ENCODE data around the gene ZDHHC19.
"Not testable (repeated sequence)": the region's sequence is repeated elsewhere in the genome, so short reads cannot be mapped to it uniquely, and the experiment has no call there.

Gene ZDHHC19, protein sequence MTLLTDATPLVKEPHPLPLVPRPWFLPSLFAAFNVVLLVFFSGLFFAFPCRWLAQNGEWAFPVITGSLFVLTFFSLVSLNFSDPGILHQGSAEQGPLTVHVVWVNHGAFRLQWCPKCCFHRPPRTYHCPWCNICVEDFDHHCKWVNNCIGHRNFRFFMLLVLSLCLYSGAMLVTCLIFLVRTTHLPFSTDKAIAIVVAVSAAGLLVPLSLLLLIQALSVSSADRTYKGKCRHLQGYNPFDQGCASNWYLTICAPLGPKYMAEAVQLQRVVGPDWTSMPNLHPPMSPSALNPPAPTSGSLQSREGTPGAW

DNA sequence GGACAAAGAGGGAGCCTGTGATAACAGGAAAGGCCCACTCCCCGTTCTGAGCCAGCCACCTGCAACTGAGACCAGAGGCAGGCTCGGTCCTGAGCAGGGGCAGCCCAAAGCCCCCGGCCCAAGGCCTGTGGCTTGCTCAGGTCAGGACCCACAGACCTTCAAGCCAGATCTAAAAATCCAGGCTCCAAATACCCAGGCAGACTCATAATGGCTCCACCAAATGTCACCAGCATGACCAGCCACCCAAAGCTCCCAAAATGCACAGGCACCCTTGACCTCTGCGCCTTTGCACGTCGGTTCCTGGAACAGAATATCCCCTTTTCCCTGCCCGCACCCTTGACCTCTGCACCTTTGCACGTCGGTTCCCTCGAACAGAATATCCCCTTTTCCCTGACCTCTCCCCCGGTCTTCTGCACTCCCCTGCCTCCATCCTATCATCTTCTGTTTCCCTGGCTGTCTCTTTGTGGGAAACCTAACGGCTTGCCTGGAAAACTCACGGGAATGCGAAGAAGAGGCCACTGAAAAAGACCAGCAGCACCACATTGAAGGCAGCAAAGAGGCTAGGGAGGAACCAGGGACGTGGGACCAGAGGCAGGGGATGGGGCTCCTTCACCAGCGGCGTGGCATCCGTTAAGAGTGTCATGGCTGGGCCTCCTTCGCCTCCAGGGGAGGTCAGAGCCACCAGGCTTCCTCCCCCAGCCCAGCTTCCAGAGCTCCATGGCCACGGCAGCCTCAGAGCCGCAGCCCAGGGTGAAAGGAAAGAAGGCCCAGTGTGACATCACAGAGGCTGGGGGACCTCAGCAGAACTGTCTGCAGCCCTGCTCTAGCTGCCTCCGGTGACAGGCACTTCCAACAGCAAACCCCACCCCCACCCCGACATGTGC lies at the start of gene ZDHHC19:
Gene ZDHHC19 (minus strand): TSS at position 728 of the 884 bp plus-strand sequence. CDS start 85 bp downstream, at position 643.
- in situ Hi-C loops (cut with MboI; ENCODE audit: low sequenced_read_pairs), result no loop called here

DNA sequence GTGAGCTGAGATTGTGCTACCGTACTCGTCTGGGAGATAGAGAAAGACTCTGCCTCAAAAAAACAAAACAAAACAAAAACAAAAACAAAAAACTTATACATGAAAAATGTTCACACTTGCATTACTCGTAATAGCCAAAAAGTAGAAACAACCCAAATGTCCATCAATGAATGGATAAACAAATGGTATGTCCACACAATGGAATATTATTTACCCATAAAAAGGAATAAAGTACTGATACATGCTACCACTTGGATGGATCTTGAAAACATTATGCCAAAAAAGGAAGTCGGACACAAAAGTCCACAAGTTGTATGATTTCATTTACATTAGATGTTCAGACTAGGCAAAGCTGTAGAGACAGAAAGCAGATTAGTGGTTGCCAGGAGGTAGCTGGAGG lies 49.6 kb upstream of the ZDHHC19 start:
- in situ Hi-C loops (cut with MboI; ENCODE audit: low sequenced_read_pairs), result no loop called here

DNA sequence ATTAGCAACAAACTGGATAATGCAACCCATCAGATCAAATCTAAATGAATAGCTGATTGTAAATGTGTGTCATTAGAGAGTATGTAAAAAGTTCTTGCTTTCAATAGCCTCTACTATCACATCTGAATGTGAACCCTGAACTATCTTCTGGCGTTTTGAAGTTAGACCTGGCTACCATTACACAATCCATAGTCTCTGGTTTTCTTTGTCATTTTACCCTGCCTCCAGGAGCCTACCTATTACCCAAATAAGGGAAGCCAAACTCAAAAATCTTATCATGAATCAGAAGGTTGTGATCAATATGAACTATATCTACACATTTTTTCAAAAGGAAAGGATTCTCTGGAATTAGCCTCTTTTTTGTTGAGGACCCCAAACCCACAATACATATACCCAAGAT lies 44.6 kb upstream of the ZDHHC19 start:
- in situ Hi-C loops (cut with MboI; ENCODE audit: low sequenced_read_pairs), result no loop called here

DNA sequence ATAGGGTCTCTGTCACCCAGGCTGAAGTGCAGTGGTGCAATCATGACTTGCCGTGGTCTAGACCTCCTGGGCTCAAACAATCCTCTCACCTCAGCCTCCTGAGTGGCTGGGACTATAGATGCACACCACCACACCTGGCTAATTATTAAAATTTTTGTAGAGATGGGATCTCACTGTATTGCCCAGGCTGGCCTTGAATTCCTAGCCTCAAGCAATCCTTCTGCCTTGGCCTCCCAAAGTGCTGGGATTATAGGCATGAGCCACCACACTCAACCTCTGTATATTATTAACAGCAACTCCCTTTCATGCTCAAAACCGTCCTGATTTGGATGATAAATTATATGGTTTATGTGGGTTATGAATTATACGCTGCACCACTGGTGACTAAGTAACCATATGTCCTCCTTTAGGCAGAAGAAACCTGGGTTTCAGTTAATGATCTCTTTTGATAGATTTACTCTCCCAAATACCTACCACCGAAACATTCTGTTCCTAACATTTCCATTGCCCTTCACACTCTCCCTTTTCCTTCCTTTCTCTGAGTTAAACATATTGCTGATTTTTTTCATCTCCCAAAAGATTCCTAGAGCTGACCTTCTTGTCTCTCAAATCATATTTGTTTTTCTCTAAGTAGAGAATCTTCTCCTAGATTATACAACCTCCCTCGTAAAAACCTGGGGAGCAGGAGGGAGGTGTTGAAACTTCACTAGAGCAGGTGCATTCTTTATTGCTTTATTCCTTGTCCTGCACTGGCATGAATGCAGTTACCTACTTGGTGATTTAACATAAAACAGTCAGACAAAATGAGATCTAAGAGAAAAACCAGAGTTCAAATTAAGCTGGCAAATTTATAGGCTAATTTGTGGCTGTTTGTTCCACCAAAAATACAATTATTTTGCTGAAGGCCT lies 43.4 kb upstream of the ZDHHC19 start:
- in situ Hi-C loops (cut with MboI; ENCODE audit: low sequenced_read_pairs), result loop anchor here (5.0 kb wide), 1 partner anchor 268 kb away; no protein-coding TSS in a partner anchor

DNA sequence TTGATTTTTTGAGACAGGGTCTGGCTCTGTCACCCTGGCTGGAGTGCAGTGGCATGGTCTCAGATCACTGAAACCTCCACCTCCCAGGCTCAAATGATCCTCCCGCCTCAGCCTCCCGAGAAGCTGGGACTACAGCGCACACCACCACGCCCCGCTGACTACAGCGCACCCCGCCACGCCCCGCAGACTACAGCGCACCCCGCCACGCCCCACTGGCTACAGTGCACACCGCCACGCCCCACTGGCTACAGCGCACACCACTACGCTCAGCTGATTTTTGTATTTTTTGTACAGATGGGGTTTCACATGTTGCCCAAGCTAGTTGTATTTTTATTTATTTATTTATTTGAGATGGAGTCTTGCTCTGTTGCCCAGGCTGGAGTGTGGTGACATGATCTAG lies 40.7 kb upstream of the ZDHHC19 start:
- in situ Hi-C loops (cut with MboI; ENCODE audit: low sequenced_read_pairs), result loop anchor here (5.0 kb wide), 1 partner anchor 270 kb away; no protein-coding TSS in a partner anchor

DNA sequence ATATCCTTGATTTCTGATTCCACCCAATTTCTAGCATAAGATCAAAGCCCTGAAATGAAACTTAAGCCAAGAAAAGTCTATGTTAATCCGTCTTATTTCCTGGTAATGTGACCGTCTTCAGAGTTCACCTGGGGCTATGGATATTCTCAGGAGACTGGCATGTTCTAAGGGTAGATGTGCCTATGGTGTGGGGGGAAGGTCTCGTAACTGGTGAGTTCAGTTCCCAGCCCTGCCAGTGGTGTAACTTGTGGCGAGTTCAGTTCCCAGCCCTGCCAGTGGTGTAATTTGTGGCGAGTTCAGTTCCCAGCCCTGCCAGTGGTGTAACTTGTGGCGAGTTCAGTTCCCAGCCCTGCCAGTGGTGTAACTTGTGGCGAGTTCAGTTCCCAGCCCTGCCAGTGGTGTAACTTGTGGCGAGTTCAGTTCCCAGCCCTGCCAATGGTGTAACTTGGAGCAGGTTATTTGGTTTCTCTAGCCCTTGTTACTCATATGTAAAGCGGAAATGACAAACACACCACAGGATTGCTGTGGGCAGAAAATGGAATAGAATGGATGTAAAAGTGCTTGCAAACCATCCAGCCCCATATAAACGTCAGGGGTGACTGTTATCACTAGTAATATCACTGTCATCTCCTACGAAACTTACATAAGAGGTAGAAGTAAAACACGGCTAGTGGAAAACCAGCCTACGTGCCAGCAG lies 35.6 kb upstream of the ZDHHC19 start:
- in situ Hi-C loops (cut with MboI; ENCODE audit: low sequenced_read_pairs), result no loop called here

DNA sequence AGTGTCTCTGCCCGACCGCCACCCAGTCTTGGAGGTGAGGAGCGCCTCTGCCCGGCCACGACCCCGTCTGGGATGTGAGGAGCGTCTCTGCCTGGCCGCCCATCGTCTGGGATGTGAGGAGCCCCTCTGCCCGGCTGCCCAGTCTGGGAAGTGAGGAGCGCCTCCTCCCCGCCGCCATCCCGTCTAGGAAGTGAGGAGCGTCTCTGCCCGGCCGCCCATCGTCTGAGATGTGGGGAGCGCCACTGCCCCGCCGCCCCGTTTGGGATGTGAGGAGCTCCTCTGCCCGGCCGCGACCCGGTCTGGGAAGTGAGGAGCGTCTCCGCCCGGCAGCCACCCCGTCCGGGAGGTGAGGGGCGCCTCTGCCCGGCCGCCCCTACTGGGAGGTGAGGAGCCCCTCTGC lies 33.0 kb upstream of the ZDHHC19 start:
- in situ Hi-C loops (cut with MboI; ENCODE audit: low sequenced_read_pairs), result not testable (repeated sequence)

DNA sequence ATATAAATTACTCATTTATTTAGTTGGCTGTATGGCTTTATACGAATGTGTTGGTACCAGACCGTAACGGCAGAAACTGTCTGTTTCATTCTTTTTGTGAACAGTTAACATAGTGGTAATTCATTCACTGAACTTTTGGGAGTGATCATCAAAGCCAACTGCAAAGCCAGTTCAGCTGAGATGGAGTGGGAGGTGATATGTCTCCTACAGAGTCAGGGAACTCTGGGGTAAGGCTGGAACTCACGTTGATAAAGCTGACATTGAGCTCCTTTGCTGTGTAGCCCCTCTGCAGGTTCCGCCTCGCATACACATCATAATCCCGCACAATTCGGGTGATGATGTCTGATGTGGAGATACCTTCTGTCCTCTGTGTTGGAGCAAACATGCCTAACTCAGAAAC lies 30.5 kb upstream of the ZDHHC19 start:
- in situ Hi-C loops (cut with MboI; ENCODE audit: low sequenced_read_pairs), result no loop called here

DNA sequence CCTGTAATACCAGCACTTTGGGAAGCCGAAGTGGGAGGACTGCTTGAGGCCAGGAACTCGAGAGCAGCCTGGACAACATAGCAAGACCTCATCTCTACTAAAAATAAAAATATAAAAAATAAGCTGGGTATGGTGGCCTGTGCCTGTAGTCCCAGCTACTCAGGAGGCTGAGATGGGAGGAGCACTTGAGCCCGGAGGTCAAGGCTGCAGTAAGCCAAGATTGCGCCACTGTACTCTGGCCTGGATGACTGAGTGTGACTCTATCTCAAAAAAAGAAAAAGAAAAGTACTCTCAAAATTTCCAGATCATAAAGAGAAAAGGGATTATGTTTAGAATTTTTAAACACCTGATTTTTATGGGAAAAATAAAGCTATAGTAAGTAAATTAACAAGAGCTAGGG lies 29.2 kb upstream of the ZDHHC19 start:
- in situ Hi-C loops (cut with MboI; ENCODE audit: low sequenced_read_pairs), result no loop called here

DNA sequence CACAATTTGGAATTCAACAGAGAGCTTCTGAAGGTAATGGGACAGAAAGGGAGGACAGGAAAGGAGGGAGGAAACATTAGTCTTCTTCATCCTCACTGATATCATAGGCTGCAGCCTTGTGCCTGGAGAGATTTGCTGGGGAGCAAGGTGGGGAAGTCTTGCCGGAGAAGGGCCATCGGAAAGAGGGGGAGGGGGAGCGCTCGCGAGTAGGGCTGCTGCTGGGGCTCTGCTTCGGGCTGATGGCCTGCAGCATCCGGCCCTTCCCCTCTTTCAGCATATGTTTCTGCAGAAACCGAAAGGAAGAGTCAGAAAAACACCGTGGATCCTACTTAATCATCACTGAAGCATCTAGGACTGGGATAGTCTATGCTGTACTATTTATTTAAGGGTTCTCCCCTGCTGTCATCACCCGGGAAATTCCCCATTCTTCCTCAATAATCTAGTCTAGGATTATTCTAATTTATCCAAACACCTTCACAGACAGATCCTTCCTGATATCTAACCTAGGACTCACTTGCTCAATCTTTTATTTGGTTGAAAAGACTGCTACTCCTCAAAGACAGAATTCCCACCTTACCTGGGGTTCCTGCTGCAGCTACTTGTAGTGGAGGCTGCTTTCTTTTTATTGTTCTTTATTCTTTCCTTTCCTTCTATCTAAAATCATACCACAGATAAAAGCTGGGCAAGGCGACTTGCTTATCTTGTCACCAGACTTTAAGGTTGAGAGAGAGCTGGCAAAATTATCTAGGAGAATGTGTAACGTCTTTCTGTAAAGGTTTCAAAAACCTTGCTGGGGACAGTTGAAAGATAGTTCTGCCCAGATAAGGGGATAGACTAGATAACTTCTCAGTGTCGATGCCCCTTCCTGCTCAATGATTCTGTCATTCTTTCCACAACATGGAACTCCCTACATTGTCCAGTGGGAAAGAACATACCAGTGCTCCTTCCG lies 27.7 kb upstream of the ZDHHC19 start:
- in situ Hi-C loops (cut with MboI; ENCODE audit: low sequenced_read_pairs), result no loop called here

DNA sequence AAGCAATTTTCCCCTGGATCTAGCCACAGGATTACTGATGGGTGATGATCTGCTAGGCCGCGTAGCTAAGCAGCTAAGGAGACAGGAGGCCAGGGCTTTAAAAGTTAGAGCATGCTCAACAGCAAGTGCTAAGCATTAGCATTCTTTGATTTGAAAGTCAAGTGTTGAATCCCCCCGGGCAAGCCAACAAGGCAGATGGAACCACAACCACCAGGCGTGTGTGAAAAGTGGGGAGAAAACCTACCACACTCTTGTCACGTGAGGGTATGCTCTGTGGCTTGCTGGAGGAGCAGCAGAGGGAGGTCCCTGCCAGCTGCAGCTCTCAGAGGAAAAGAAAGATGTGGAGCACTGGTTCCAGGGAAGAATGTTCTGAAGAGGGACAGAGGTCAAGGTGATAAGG lies 26.0 kb upstream of the ZDHHC19 start:
- in situ Hi-C loops (cut with MboI; ENCODE audit: low sequenced_read_pairs), result no loop called here

DNA sequence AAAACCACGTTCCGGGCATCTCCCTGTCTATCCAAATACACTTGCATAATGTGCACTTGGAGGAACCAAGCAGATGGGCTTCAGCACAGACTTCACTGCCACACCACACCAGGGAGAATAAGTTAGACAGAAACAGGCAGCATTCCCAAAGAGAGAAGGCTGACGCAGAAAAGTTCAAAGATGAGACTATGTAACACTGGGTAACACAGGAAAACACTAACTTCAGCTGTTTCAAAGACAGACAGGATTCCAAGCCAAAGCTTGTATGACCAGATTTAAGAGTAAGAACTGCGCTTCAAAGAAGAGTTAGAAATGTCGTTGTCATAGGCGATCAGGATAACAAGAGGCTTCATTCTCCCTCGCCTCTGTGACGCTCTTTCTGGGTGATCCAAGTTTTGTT lies 25.0 kb upstream of the ZDHHC19 start:
- in situ Hi-C loops (cut with MboI; ENCODE audit: low sequenced_read_pairs), result no loop called here

DNA sequence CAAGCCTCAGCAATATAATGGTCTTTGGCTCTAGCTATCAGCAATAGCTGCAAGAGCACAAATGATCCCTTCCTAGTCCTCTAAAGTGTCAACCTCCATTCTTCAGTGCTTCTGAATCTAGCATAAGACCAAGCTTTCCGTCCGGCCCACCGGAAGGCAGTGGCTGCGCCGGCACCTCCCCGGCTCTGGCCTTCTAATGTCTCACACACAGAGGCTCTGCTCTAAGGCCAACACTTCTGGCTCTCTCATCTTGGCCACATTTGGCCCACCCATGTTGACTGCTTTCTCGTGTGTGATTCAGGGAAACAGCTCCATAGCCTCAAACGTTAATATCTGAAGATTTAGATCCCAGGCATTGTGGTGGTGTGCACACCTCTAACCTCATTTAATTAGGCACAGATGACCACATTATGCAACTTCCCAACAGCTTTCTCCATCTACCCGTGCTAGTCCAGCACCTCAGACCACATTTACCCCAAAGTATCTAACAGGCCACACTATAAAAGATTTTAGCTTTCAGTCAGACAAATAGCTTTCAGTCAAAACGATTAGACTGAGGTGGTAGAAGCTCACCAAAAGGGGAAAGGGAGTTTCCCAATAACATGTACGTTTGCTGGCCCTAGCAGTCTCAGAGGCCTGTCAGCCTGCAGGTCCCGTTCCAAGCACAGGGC lies 24.4 kb upstream of the ZDHHC19 start:
- in situ Hi-C loops (cut with MboI; ENCODE audit: low sequenced_read_pairs), result no loop called here

DNA sequence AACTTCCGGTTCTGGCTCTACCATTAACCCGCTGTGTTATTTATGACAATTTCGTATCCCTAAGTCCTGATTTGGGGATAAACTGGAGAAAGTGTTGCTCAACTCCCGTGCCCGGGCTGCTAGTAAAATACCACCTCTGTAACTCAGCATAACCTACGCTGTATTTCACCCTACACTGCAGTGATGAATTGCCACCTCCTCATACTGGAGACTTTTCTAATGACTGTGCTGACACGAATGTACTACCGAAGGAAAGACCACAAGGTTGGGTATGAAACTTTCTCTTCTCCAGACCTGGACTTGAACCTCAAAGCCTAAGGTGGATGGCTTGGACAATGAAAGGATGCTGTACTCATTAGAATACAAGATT lies 21.7 kb upstream of the ZDHHC19 start:
- in situ Hi-C loops (cut with MboI; ENCODE audit: low sequenced_read_pairs), result no loop called here

DNA sequence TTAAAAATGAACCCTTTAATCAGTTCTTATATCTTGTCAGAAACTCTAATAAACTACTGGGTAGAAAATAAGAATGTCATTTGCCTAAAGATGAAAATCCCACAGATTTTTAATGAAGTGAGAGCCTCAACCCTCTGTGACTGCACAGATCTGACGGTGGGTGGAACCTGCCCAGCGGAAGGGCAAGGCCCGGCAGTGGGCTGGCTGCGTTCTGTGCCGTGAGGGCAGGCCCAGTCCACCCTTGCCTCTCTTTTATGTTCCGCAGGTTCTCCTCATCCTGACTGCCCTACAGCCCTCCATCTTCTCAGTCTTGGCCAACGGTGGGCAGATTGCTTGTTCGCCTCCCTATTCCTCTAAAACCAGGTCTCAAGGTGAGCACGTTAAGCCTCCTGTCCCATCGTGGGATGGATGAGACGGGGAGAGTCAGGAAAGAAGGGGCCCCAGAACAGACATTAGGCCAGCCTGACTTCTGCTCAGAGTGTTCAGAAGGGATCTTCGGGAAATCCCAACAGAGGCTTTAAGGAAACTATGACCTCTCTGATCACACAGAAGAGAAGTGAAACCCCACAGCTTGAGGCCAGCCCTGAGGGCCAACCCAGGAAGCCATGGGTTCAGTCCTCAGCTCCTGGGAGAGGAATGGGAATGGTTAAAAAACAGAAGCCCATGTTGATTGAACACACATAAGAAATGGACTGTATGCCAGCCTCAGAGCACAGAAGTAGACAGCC lies 21.1 kb upstream of the ZDHHC19 start:
- in situ Hi-C loops (cut with MboI; ENCODE audit: low sequenced_read_pairs), result no loop called here

DNA sequence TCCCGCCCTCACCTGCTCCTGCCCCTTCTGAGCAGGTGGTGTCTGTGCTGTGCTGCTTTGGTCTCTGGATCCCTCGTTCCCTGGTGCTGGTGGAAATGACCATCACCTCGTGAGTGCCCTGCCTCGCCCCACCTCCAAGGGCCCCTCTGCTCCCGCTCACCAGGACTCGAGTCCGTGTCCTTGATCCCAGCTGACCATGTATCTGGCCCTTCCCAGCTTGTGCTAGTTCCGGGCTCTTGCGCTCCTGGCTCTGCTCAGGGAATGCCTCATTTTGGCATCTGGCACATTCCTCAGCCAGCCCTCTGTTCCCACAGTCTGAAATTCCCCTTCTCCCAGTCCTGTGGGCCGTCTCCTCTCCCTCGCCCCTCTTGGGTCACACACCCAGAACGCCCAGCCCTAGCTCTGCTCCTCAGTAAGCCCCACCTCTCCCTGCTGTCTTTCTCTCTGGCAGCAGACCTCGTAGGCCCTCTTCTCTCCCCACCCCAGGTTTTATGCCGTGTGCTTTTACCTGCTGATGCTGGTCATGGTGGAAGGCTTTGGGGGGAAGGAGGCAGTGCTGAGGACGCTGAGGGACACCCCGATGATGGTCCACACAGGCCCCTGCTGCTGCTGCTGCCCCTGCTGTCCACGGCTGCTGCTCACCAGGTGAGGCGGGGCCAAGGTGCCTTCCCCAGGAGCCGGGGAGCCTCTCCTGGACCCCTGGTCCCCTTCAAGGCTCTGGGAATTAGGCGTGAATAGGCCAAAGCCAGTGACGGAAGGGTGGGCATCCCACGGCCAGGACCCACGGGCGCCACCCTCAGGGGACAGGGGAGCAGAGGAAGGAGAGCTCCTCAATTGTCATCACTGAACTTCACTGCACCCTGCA lies 16.7 kb upstream of the ZDHHC19 start:
- in situ Hi-C loops (cut with MboI; ENCODE audit: low sequenced_read_pairs), result no loop called here

DNA sequence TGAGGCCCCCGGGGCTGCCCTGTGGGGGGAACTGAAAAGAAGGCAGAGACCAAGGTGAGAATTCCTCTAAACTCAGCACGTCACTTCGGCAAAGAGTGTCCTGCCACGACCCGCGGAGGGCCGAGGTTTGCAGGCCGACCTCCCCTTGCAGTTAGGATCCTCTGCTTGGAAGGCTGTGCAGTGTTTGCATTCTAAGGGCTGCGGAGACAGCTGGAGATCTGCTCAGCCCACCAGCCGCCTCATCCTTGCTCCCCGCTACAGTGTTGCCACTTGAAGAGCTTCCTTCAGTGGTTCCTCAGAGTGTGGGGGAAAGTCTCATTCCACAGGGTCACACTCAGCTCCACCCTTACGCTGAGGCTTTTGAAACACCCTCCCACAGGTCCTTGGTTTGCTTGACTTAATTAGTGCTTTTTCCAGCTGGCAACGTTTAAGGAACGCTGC lies 15.9 kb upstream of the ZDHHC19 start:
- in situ Hi-C loops (cut with MboI; ENCODE audit: low sequenced_read_pairs), result no loop called here

Data from HL-60/S4 treated with phorbol 12-myristate 13-acetate at 8.2 ng/mL for 4 days and 3 days (cell line).